IgD-negative memory B cell (primary cell): ENCODE measurements around the gene ALS2CL. TPM values are rescaled to one million over a fixed set of nuclear protein-coding genes. Genes with fewer than 3 reads are reported as not detected.
A peak's percentile ranks its signal among the peaks of the same experiment; 100 is the strongest.

ENCODE experiments used
- H3K27ac Mint-ChIP-seq, 3 donors: one replicate each; pipeline ENCODE4 v1.8.0; 2020 to 2022; ENCODE audit warnings: mild to moderate bottlenecking in 3 of 3, mixed read lengths in 3 of 3, moderate library complexity in 1 of 3
- H3K27me3 Mint-ChIP-seq: one replicate; pipeline ENCODE4 v1.8.0; 2021; ENCODE audit warnings: mixed read lengths
- H3K36me3 Mint-ChIP-seq: one replicate; pipeline ENCODE4 v1.8.0; 2020; ENCODE audit warnings: mild to moderate bottlenecking, mixed read lengths
- H3K4me1 Mint-ChIP-seq, 3 donors: one replicate each; pipeline ENCODE4 v1.8.0; 2020 to 2022; ENCODE audit warnings: mixed read lengths in 3 of 3, mild to moderate bottlenecking in 1 of 3
- H3K4me3 Mint-ChIP-seq, 4 donors: one replicate each; pipeline ENCODE4 v1.8.0; 2020 to 2022; ENCODE audit warnings: mild to moderate bottlenecking in 4 of 4, mixed read lengths in 4 of 4, moderate library complexity in 3 of 4
- H3K9me3 Mint-ChIP-seq, 3 donors: one replicate each; pipeline ENCODE4 v1.8.0; 2020 to 2021; ENCODE audit warnings: mixed read lengths in 3 of 3, mild to moderate bottlenecking in 1 of 3
- polyA plus RNA-seq: library from polyadenylated mRNA; unstranded; fragments of 300-500 nt; fragmentation: Illumina TruSeq; gene quantifications from one replicate; pipeline ENCODE4 v1.2.3, GENCODE V29; 2021

The ALS2CL gene
- polyA plus RNA-seq, 1 donor from 2014 or later: 0.10 TPM

DNA sequence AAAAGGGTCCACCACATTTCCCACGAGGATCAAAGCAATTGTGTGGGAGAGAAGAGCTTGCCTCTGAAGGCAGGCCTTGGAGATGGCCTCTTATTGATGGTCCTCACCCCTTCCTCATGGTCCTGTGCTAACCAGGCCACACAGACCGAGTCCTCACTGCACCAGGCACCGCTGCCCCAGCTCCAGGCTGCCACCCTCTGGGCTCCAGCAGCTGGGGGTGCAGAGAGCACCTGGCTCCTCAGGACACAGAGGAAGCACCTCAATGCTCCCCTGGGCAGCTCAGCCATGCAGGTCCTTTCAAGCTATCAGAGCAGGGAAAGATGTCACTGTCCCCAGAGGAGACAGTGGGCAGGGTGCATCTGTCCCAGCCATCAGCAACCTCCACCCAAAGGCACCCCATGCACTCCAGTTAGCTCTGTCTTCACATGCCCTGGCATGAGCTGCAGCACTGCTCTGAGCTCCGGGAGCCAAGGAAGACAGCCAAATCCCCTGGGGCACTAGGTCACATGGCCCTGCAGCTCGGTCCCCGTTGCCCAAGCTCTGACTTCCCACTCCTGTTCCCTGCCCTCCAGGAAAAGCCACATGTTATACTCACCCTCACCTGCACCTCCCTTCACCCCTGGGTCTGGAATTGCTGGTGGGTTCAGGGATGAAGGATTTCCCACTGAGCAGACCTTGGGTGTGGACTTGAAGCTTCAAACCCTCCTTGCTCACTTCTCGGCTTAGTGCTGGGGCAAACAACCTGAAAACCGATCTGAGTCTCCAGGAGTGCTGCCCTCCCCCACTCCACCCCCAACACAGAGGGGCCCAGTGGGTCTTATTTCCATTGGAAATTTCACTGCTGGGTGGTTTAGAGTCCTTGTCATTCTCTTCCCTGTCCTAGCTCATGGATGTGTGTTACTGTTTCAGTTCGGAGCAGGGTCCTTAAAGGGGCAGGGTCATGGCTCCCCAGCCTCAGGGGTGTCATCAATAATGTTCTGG lies 32.6 kb downstream of the ALS2CL start:
- H3K27me3 Mint-ChIP-seq: peaks cover 13% of the 10 kb centered on the region
- H3K4me3 Mint-ChIP-seq: peak overlapping the region in 1 of 4 donors; percentile 3
- no peaks in the 10 kb centered on the region for H3K9me3 Mint-ChIP-seq
- peaks cover 0 to 4% (median 2%) of the 10 kb centered on the region in 3 donors for H3K4me1 Mint-ChIP-seq
- H3K36me3 Mint-ChIP-seq: peaks cover 2% of the 10 kb centered on the region
- H3K27ac Mint-ChIP-seq: no peak overlapping the region

DNA sequence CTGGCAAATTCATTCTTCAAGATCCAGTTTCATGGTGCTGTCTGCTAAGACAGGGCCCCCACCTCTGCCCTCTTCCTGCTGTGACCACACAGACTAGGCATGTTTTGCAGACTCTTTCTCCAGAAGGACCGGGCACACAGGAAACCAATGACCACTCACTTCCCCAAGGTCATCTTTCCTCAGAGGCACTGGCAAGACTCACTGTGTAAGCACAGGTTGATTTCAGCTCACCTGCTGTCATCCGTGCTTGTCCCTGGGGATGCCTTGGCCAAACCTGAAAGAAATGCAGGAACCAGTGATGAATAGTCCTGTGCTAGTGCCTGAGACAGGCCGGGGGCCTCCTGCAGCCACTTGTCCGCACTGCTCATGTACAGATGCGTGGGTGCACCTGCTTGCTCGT lies 33.5 kb downstream of the ALS2CL start:
- Mint-ChIP-seq H3K27ac (no peak overlapping the region), H3K9me3 (peaks cover 0 to 4% (median 4%) of the 10 kb centered on the region in 3 donors), H3K4me1 (peaks cover 0 to 8% (median 6%) of the 10 kb centered on the region in 3 donors), H3K4me3 (no peak overlapping the region), H3K36me3 (peaks cover 5% of the 10 kb centered on the region), H3K27me3 (peaks cover 17% of the 10 kb centered on the region)

DNA sequence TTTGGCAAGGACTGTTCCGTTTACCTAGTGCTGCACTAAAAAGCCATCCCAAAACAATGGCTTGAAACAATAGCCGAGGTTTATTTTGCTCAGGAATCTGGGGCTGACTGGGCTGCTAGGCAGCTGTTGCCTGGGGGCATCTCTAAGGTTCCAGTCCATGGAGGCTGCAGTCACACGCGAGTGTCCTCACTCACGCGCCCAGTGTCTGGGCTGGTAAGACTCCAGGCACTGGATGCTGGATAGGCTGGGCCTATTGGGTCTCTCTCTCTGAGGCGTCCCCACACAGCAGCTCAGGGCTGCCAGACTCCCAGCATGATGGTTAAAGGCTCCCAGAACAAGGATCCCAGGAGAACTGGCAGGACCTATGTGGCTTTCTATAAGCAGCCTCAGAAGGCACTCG lies 34.2 kb downstream of the ALS2CL start:
- Mint-ChIP-seq H3K4me1 (peaks cover 0 to 8% (median 6%) of the 10 kb centered on the region in 3 donors), H3K27me3 (peaks cover 17% of the 10 kb centered on the region), H3K9me3 (peaks cover 0 to 6% (median 4%) of the 10 kb centered on the region in 3 donors), H3K27ac (no peak overlapping the region), H3K36me3 (peaks cover 5% of the 10 kb centered on the region), H3K4me3 (no peak overlapping the region)

DNA sequence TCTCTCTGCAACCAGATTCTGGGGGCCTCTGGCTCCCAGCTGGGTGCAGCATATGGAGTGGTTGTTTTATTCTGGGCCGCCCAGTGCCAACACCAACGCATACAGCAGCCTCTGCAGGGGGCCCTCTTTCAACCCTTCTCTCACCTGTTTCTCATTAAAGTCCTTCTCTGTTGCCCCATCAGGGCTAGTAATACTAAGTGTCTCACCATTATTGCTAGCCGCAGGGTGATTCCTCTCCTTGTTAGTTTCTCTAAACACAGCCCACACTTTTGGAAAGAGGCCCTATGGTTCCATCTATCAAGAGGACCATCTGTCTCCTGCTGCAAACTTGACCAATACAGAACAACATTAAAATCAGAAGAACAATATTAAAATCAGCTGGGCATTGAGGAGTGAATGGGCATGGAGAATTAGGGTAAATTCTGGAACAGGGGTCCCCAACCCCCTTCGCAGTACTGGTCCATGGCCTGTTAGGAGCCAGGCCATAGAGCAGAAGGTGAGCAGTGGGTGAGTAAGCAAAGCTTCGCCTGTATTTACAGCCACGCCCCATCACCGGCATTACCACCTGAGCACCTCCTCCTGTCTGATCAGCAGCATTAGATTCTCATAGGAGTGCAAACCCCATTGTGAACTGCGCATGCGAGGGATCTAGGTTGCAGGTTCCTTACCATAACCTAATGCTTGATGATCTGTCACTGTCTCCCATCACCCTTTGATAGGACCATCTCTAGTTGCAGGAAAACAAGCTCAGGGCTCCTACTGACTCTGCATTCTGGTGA lies 36.5 kb downstream of the ALS2CL start:
- Mint-ChIP-seq H3K27me3 (peaks cover 10% of the 10 kb centered on the region), H3K36me3 (peaks cover 5% of the 10 kb centered on the region), H3K27ac (no peak overlapping the region), H3K4me1 (peaks cover 0 to 8% (median 6%) of the 10 kb centered on the region in 3 donors), H3K4me3 (peak overlapping the region in 1 of 4 donors; percentile 41), H3K9me3 (peaks cover 6 to 10% (median 10%) of the 10 kb centered on the region in 3 donors)

DNA sequence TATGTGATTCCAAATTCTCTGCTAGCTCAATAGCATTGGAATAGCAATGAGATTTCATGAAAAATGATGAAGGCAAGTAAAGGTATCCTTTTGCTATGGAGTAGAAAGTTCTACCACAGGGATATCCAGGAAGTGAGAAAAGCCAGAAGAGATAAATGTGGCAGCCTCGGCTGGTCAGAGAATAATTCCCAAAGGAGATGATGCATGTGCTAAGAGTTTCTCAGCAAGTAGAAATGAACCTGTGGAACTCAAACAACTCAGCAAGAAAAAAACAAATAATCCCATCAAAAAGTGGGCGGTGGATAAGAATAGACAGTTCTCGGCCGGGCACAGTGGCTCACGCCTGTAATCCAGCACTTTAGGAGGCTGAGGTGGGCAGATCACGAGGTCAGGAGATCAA lies 38.2 kb downstream of the ALS2CL start:
- H3K4me1 Mint-ChIP-seq: peaks cover 0 to 8% (median 6%) of the 10 kb centered on the region in 3 donors
- peaks cover 6% of the 10 kb centered on the region for H3K27me3 Mint-ChIP-seq
- H3K36me3 Mint-ChIP-seq: peaks cover 5% of the 10 kb centered on the region
- no peak overlapping the region for H3K4me3 Mint-ChIP-seq
- no peak overlapping the region for H3K27ac Mint-ChIP-seq
- H3K9me3 Mint-ChIP-seq: peaks cover 8 to 13% (median 10%) of the 10 kb centered on the region in 3 donors

DNA sequence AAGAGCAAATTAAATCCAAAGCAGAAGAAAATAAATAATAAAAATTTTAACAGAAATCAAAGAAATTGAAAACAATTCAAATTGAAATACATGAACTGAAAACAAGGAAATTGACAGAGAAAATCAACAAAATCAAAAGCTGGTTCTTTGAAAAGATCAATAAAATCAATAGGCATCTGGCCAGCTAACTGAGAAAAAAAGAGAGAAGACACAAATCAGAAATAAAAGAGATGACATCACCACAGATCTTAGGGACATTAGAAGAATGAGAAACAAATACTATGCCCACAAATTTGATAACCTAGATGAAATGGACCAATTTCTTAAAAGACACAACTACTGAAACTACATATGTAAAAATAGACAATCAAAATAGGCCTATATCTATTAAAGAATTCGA lies 42.4 kb downstream of the ALS2CL start:
- Mint-ChIP-seq H3K27ac (no peak overlapping the region), H3K4me1 (peaks cover 0 to 8% (median 4%) of the 10 kb centered on the region in 3 donors), H3K36me3 (peaks cover 5% of the 10 kb centered on the region), H3K9me3 (peaks cover 8 to 13% (median 10%) of the 10 kb centered on the region in 3 donors), H3K27me3 (peaks cover 8% of the 10 kb centered on the region), H3K4me3 (no peak overlapping the region)

DNA sequence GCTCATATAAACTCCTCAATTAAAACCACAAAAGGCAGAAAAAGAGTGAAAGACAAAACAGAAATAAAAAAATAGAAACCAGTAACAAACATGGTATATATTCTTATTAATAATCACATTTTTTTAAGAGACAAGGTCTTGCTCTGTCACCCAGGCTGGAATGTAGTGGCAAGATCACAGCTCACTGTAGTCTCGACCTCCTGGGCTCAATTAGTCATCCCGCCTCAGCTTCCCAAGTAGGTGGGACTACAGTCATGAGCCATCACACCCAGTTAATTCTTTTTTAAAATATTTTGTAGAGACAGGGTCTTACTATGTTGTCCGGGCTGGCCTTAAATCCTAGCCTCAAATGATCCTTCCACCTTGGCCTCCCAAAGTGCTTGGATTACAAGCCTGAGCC lies 44.0 kb downstream of the ALS2CL start:
- H3K27me3 Mint-ChIP-seq: peaks cover 4% of the 10 kb centered on the region
- no peak overlapping the region for H3K27ac Mint-ChIP-seq
- H3K4me3 Mint-ChIP-seq: no peak overlapping the region
- no peaks in the 10 kb centered on the region for H3K4me1 Mint-ChIP-seq
- peaks cover 4 to 9% (median 8%) of the 10 kb centered on the region in 3 donors for H3K9me3 Mint-ChIP-seq
- peaks cover 2% of the 10 kb centered on the region for H3K36me3 Mint-ChIP-seq

DNA sequence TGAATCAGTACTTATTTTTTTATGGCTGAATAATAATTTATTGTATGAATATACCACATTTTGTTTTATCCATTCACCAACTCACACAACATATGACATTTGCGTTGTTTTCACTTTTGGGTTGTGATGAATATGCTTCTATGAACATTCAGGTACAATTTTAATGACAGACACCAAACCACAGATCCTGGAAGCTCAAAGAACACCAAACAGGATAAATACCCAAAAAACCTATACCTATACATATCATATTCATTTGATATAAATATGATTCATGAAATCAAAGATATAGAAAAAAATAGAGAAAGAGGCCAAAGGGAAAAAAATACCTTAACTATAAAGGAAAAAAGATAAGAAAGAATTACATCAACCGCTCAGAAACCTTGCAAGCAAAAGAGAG lies 45.4 kb downstream of the ALS2CL start:
- H3K4me1 Mint-ChIP-seq: no peaks in the 10 kb centered on the region
- H3K36me3 Mint-ChIP-seq: peaks cover 4% of the 10 kb centered on the region
- peaks cover 4 to 9% (median 8%) of the 10 kb centered on the region in 3 donors for H3K9me3 Mint-ChIP-seq
- peaks cover 4% of the 10 kb centered on the region for H3K27me3 Mint-ChIP-seq
- no peak overlapping the region for H3K27ac Mint-ChIP-seq
- no peak overlapping the region for H3K4me3 Mint-ChIP-seq

DNA sequence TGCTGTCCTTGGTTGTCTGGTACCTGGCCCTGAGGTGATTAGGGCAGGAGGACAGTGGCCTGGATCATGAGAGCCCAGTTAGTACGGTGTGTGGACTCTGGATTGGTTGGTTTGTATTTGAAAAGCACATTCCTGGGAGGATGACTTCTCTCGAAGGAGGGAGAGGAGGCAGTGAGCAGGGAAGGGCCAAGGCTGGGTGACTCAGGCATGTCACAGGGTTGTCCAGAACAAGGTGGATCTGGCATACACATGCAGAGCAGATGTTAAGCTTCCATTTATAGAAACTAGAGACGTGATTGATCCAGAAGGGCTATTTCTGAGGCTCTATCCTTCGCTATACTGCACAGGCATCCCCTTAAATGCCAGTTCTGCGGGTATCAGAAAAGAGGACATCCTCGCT lies 46.8 kb downstream of the ALS2CL start:
- Mint-ChIP-seq H3K36me3 (peaks cover 4% of the 10 kb centered on the region), H3K4me1 (no peaks in the 10 kb centered on the region), H3K4me3 (no peak overlapping the region), H3K27me3 (peaks cover 11% of the 10 kb centered on the region), H3K27ac (no peak overlapping the region), H3K9me3 (peaks cover 0 to 5% (median 2%) of the 10 kb centered on the region in 3 donors)

DNA sequence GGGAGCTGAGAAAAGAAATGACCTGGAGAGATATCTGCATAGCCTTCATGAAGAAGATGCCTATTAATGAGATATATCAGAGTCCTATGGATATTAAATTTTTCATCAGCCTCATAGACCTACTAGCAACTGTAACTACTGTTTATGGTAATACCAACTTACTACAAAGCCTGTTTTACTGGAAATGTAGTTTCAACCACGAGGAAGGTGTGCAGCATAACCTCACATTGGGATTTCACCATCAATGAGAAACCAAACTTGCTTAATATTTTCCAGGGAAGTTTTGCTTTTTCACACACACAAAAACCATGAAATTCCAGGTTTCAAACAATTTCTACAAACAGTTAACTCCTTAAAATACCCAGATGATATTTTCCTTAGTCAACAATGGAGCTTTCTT lies 49.8 kb downstream of the ALS2CL start:
- Mint-ChIP-seq H3K27me3 (peaks cover 13% of the 10 kb centered on the region), H3K4me3 (no peak overlapping the region), H3K4me1 (peaks cover 0 to 2% (median 0%) of the 10 kb centered on the region in 3 donors), H3K27ac (no peak overlapping the region), H3K36me3 (peaks cover 3% of the 10 kb centered on the region), H3K9me3 (peaks cover 2 to 16% (median 11%) of the 10 kb centered on the region in 3 donors)

DNA sequence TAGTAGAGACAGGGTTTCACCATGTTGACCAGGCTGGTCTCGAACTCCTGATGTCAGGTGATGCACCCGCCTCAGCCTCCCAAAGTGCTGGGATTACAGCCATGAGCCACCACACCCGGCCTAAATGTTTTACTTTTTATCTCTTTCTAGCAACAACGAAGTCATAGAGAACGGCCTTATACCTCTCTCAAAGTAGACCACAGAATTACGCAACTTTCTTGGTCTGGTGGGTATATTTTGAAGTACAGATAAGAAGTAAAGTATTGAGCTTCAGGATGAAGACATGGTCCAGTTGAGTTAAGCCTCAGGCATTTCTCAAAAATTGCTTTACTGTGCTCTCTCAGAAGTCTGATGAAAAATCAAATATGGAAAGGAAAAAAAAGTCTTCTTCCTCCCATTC lies 50.5 kb downstream of the ALS2CL start:
- H3K9me3 Mint-ChIP-seq: peaks cover 2 to 16% (median 11%) of the 10 kb centered on the region in 3 donors
- no peak overlapping the region for H3K4me3 Mint-ChIP-seq
- H3K36me3 Mint-ChIP-seq: peaks cover 3% of the 10 kb centered on the region
- no peak overlapping the region for H3K27ac Mint-ChIP-seq
- peaks cover 0 to 2% (median 0%) of the 10 kb centered on the region in 3 donors for H3K4me1 Mint-ChIP-seq
- peaks cover 13% of the 10 kb centered on the region for H3K27me3 Mint-ChIP-seq

DNA sequence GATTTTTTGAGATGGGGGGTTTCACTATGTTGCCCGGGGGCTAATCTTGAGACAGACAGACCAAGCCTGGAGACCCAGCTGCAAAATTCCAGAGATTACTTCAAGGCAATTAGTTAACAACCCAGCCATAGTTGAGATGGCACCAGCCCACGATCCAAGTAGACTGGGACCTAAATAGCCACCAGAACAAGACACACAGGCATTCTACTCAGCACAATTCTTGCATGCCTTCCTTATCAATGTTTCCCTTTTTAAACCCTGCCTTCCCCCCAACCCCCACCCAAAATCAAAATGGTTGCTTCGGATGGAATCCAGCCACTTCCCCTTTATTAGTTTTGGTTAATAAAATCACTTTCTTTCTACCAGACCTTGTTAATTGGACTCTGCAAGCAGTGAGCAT lies 52.6 kb downstream of the ALS2CL start:
- H3K36me3 Mint-ChIP-seq: peaks cover 3% of the 10 kb centered on the region
- H3K4me1 Mint-ChIP-seq: peaks cover 0 to 2% (median 0%) of the 10 kb centered on the region in 3 donors
- H3K27ac Mint-ChIP-seq: no peak overlapping the region
- no peak overlapping the region for H3K4me3 Mint-ChIP-seq
- peaks cover 2 to 16% (median 11%) of the 10 kb centered on the region in 3 donors for H3K9me3 Mint-ChIP-seq
- peaks cover 9% of the 10 kb centered on the region for H3K27me3 Mint-ChIP-seq

DNA sequence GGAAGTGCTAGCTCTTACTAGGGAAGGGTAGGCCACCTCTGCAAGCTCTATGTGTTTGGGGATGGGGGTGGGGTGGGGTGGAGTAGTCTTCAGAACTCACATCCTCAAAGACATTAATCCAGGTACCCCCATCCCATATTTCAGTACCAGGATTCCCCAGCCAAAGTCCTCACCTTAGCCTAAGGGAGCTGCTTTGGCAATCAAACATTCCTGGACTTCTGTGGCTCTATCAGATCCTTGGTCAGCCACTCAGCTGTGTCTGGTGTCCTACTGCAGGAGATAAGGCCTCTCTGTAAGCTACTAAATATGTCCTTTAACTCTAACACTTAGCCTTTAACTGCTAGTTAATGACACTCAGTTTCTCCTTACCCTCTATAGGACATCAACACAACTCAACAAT lies 54.3 kb downstream of the ALS2CL start:
- Mint-ChIP-seq H3K4me1 (peaks cover 0 to 2% (median 0%) of the 10 kb centered on the region in 3 donors), H3K27ac (no peak overlapping the region), H3K4me3 (no peak overlapping the region)

DNA sequence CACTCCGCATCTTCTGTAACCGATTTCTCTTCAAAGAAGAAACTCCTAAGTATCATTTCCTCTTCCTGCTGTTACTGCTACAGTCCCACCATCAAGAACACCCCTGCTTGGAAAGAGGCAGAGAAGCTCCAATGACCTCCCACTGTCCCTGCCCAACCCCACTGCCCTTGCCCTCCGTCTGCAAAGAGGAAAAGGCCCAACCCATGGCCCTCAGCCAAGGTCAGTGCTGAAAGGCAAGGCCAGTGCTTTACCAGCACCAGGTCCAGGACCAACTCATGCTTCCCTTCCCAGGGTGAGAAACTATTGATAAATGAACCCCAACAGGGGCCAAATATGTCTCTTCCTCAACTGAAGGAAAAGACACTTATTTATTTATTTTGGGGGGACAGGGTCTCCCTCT lies 58.6 kb downstream of the ALS2CL start:
- H3K27ac Mint-ChIP-seq: no peak overlapping the region
- H3K9me3 Mint-ChIP-seq: peaks cover 0 to 6% (median 0%) of the 10 kb centered on the region in 3 donors
- no peaks in the 10 kb centered on the region for H3K36me3 Mint-ChIP-seq
- peaks cover 0 to 4% (median 3%) of the 10 kb centered on the region in 3 donors for H3K4me1 Mint-ChIP-seq
- peaks cover 2% of the 10 kb centered on the region for H3K27me3 Mint-ChIP-seq
- H3K4me3 Mint-ChIP-seq: no peak overlapping the region

More for the DNA sequence above, 54.3 kb downstream of the ALS2CL start:
- peaks cover 2 to 16% (median 11%) of the 10 kb centered on the region in 3 donors for H3K9me3 Mint-ChIP-seq
- H3K36me3 Mint-ChIP-seq: peaks cover 3% of the 10 kb centered on the region
- H3K27me3 Mint-ChIP-seq: peaks cover 9% of the 10 kb centered on the region

DNA sequence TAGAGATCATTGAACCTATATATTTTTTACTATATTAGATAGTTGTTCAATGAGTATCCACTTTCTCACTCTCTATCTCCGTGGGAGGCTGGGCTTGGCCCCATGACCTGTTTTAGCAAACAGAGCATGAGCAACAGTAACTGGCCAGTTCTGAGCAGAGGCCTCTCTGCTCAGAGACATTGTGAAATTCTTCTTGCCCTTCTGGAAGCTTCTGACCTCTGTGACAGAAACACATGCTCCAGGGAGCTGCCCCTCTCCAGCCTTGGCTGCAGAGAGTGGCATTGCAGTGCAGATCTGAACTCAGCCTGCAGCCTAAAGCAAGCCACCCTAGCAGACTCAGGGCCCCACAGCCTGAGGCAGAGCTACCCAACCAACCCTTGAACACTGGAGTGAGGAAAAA lies 60.7 kb downstream of the ALS2CL start:
- peaks cover 2% of the 10 kb centered on the region for H3K27me3 Mint-ChIP-seq

More for the DNA sequence above, 60.7 kb downstream of the ALS2CL start:
- H3K36me3 Mint-ChIP-seq: no peaks in the 10 kb centered on the region
- peaks cover 0 to 9% (median 7%) of the 10 kb centered on the region in 3 donors for H3K4me1 Mint-ChIP-seq
- no peak overlapping the region for H3K27ac Mint-ChIP-seq
- H3K9me3 Mint-ChIP-seq: no peaks in the 10 kb centered on the region
- no peak overlapping the region for H3K4me3 Mint-ChIP-seq
